Measurements from ENCODE around the gene GNB1. TPM values are rescaled to one million over a fixed set of nuclear protein-coding genes. Genes with fewer than 3 reads are reported as not detected.

Gene GNB1
- total RNA-seq, 1 experiment from 2014 or later, result 99.8 TPM

GRCh38 chr1:1922956-1923833, 32.3 kb upstream of the GNB1 start:
- no peak for DNase-seq (ENCODE audit: low read depth)

- DNase-seq (ENCODE audit: low read depth), result no peak
Observed at GRCh38 chr1:1922702-1922955, 31.7 kb upstream of the GNB1 start.

GRCh38 chr1:1921901-1922701, 31.2 kb upstream of the GNB1 start:
- no peak for DNase-seq (ENCODE audit: low read depth)

- DNase-seq (ENCODE audit: low read depth), result no peak
Observed at GRCh38 chr1:1921459-1921862, 30.6 kb upstream of the GNB1 start.

GRCh38 chr1:1920608-1921458, 29.9 kb upstream of the GNB1 start:
- DNase-seq (ENCODE audit: low read depth), result no peak

GRCh38 chr1:1920057-1920607, 29.2 kb upstream of the GNB1 start:
- DNase-seq (ENCODE audit: low read depth), result no peak

- DNase-seq (ENCODE audit: low read depth), result peak; percentile 71
Observed at GRCh38 chr1:1919304-1920056, 28.6 kb upstream of the GNB1 start.

GRCh38 chr1:1918901-1919303, 28.0 kb upstream of the GNB1 start, which contains the start of gene TMEM52:
TMEM52 (minus strand) TSS chr1:1919279; CDS start chr1:1919265, 14 bp downstream.
- DNase-seq (ENCODE audit: low read depth), result no peak

- no peak for DNase-seq (ENCODE audit: low read depth)
Observed at GRCh38 chr1:1917995-1918900, 27.4 kb upstream of the GNB1 start.

GRCh38 chr1:1917304-1917976, 26.6 kb upstream of the GNB1 start:
- DNase-seq (ENCODE audit: low read depth), result no peak

- no peak for DNase-seq (ENCODE audit: low read depth)
Observed at GRCh38 chr1:1916851-1917251, 26.0 kb upstream of the GNB1 start.

- DNase-seq (ENCODE audit: low read depth), result no peak
Observed at GRCh38 chr1:1915911-1916840, 25.3 kb upstream of the GNB1 start.

GRCh38 chr1:1914971-1915692, 24.2 kb upstream of the GNB1 start, which contains the start of gene CALML6:
CALML6 (plus strand) TSS chr1:1915260; CDS start chr1:1915281, 21 bp downstream.
- no peak for DNase-seq (ENCODE audit: low read depth)

- no peak for DNase-seq (ENCODE audit: low read depth)
Observed at GRCh38 chr1:1914101-1914970, 23.4 kb upstream of the GNB1 start.

GRCh38 chr1:1911350-1912041, 20.6 kb upstream of the GNB1 start:
- no peak for DNase-seq (ENCODE audit: low read depth)

Measured in LHCN-M2 (cell line).